Erythroblast (primary cell): ENCODE measurements around the gene HMOX1.

Experiments
- DNase-seq, 2 experiments: peaks; one replicate each; lab custom pipeline; 2025; lab: John Stamatoyannopoulos, UW
- GATA1 ChIP-seq: IDR thresholded peaks from 2 replicates; pipeline ENCODE4 v1.6.1; 2011; ENCODE audit warnings: low read depth, mild to moderate bottlenecking, control low read depth, low read length, moderate library complexity
- POLR2A ChIP-seq: IDR thresholded peaks from 2 replicates; pipeline ENCODE4 v1.6.1; 2011; ENCODE audit warnings: mild to moderate bottlenecking, low read length

The HMOX1 gene

DNA sequence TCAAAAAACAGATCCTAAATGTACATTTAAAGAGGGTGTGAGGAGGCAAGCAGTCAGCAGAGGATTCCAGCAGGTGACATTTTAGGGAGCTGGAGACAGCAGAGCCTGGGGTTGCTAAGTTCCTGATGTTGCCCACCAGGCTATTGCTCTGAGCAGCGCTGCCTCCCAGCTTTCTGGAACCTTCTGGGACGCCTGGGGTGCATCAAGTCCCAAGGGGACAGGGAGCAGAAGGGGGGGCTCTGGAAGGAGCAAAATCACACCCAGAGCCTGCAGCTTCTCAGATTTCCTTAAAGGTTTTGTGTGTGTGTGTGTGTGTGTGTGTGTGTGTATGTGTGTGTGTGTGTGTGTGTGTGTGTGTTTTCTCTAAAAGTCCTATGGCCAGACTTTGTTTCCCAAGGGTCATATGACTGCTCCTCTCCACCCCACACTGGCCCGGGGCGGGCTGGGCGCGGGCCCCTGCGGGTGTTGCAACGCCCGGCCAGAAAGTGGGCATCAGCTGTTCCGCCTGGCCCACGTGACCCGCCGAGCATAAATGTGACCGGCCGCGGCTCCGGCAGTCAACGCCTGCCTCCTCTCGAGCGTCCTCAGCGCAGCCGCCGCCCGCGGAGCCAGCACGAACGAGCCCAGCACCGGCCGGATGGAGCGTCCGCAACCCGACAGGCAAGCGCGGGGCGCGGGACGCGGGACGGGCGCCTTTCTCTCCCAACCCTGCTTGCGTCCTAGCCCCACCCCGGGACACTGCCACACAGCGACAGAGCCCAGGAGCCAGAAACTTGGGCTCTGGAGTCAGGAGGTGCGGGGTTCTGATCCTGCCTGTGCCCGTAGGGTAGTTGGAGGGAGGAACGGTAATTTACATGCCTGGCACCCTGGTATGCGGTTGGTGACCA, at the start of gene HMOX1:
Gene HMOX1, plus strand, starts transcription at position 560 of the 887 bp plus-strand sequence. Its CDS starts 78 bp downstream, at position 638.
- DNase-seq = peak; percentile 84 to 89
- TF ChIP-seq GATA1 = no peak
- TF ChIP-seq POLR2A = peak; percentile 59

- no peak for DNase-seq
- TF ChIP-seq POLR2A (no peak), GATA1 (no peak)
Measured at GRCh38 chr22:35332278-35332677, 48.6 kb upstream of the HMOX1 start.

DNA sequence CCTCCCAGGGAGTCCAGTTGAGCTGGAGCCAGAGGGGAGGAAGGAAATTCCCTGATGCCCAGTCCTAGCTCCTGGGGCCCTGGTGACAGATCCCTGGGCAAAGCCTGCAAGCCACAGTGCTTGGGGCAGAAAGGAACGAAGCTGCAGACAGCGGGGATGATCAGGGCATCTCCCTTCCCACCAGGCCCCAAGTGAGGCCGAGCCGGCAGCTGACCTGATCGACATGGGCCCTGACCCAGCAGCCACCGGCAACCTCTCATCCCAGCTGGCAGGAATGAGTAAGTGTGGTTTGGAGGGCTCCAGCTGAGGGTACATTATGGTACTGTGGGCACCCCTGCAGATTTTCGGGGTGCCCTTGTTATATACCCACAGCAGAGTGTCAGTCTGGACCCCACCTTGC, 47.7 kb upstream of the HMOX1 start:
- no peak for DNase-seq
- no peak for TF ChIP-seq GATA1
- TF ChIP-seq POLR2A = no peak

DNA sequence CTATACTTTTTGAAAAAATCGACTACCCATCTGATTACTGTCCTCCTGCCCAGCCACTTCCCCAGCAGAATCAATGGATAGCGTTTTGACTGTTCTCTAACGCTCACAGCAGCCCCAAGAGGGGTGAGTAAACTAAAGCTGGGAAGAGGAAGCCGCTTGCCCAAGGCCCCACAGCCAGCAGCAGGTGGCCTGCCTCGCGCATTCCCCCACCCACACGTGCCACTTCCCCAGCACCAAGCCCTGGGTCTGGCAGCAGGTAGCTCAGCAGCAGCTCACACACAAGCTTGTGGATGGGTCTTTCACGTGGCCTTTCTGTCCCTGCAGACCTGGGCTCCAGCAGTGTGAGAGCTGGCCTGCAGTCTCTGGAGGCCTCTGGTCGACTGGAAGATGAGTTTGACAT, 46.9 kb upstream of the HMOX1 start:
- no peak for DNase-seq
- TF ChIP-seq POLR2A = no peak
- no peak for TF ChIP-seq GATA1

- no peak for DNase-seq
- TF ChIP-seq POLR2A = no peak
- TF ChIP-seq GATA1 = no peak
Measured at GRCh38 chr22:35335468-35335867, 45.4 kb upstream of the HMOX1 start.

GRCh38 chr22:35335936-35336781, 44.7 kb upstream of the HMOX1 start:
- peak; percentile 18 to 41 for DNase-seq
- TF ChIP-seq POLR2A (no peak), GATA1 (no peak)

- DNase-seq = peak; percentile 21 to 24
Measured at GRCh38 chr22:35337932-35338331, 43.0 kb upstream of the HMOX1 start.

GRCh38 chr22:35341090-35341874, 39.6 kb upstream of the HMOX1 start:
- no peak for DNase-seq
- TF ChIP-seq GATA1 = no peak
- no peak for TF ChIP-seq POLR2A

More at GRCh38 chr22:35337932-35338331, 43.0 kb upstream of the HMOX1 start:
- TF ChIP-seq POLR2A (no peak), GATA1 (no peak)

GRCh38 chr22:35342390-35342789, 38.5 kb upstream of the HMOX1 start:
- DNase-seq = no peak
- TF ChIP-seq POLR2A (no peak), GATA1 (no peak)

DNA sequence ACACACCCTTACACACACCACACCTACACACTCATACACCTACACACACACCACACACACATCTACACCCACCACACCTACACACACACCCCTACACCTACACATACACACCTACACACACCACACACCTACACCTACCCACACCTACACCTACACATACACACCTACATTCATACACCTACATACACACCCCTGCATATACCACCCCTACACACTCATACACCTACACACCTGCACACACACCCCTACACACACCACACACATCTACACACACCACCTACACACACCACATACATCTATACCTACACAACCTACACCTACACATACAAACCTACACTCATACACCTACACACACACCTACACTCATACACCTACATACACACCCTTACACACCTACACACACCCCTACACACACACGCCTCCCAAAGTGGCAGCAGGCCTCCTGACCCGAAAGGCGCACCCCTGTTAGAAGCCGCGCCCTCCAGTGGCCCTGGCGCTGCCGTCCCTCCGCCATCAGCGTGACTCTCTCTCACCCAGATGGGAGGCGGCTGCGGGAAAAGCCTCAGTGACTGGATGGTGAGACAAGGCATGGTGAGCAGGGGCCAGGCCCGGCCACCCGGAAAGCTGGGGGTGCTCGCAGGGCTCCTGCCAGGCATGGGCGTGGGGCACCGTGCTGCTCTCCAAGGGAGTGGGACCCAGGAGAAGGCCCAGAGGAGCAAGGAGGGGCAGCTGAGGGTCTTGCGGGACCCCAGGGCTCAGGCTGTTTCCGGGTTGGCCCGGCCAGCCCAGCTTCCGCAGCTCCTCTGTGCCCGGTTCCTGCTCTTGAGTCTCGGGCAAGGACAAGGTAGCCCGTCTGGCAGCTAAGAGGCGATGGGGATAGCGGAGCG, 37.0 kb upstream of the HMOX1 start:
- DNase-seq = no peak
- TF ChIP-seq GATA1 = no peak
- TF ChIP-seq POLR2A = no peak

- TF ChIP-seq POLR2A = no peak
- TF ChIP-seq GATA1 = no peak
- no peak for DNase-seq
Measured at GRCh38 chr22:35344956-35345690, 35.8 kb upstream of the HMOX1 start.

GRCh38 chr22:35345808-35346505, 34.9 kb upstream of the HMOX1 start:
- TF ChIP-seq GATA1 (no peak), POLR2A (no peak)
- no peak for DNase-seq
